Subcutaneous adipose tissue (tissue), 4 donors: ENCODE data around the gene ICA1. TPM values are rescaled to one million over a fixed set of nuclear protein-coding genes. Genes with fewer than 3 reads are reported as not detected.

ENCODE experiments used
- CTCF ChIP-seq: fragments of 450-650 bp; IDR thresholded peaks from one replicate; pipeline ENCODE4 v1.5.1; 2016; ENCODE audit warnings: low read depth, mild to moderate bottlenecking, control low read depth, antibody characterized with exemption, moderate library complexity
- total RNA-seq, 4 donors: library from RNA; depleted of rRNA; stranded (reverse); fragments of >200 nt; gene quantifications; one replicate each; pipeline ENCODE4 v1.1.0, GENCODE V29; 2016

Gene ICA1
- total RNA-seq = 10 to 100 TPM; 20.9 to 55.4 (median 34.3) TPM

- TF ChIP-seq CTCF = no peak
These were observed at the start of gene ICA1 for GRCh38 chr7:8261711-8262695. Gene ICA1 (minus strand): TSS chr7:8262167. CDS start chr7:8235926, 26,241 bp downstream.

DNA sequence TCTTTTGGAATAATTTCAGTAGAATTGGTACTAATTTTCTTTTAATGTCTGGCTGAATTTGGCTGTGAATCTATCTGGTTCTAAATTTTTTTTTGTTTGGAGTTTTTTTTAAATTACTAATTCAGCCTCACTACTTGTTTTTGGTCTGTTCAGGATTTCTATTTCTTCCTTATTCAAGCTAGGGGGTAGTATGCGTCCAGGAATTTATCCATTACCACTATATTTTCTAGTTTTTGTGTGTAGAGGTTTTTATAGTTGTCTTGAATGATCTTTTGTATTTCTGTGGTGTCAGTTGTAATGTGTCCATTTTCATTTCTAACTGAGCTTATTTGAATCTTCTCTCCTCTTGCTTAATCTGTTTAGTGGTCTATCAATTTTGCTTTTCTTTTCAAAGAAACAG is 48.9 kb upstream of the ICA1 start:
- no peak for TF ChIP-seq CTCF

DNA sequence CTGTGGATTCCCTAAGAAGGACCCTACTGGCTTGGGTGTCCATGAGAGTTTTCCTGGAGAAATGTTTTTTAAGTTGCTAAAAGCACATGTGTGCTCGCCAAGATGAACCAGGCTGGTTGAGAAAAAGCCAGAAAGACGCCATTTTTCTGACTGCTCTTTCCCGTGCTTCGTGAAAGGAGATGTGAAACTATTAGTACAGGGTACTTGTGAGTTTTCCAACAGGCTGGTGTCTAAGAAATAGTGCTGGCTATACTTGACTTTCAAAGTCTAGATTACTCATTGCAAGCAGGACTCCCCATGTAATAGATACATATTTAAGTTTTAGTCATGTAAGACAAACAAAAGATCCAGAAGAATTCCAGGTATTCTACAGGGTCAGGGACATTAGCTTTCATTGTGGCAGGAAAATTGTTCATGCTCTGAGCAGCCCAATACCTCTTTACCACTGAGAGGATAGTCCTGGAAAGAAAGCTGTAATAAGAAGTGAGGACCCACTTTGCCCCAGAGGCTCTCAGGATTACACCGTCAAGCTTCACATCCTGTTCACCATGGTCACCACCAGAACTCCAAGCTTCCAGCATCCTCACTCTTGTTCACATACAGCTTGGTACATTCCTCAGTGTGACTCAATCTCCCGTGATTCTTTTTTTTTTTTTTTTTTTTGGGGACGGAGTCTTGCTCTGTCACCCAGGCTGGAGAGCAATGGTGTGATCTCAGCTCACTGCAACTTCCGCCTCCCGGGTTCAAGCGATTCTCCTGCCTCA is 43.8 kb upstream of the ICA1 start:
- TF ChIP-seq CTCF = no peak

- TF ChIP-seq CTCF = no peak
These were observed 43.1 kb upstream of the ICA1 start for GRCh38 chr7:8305104-8305503.

DNA sequence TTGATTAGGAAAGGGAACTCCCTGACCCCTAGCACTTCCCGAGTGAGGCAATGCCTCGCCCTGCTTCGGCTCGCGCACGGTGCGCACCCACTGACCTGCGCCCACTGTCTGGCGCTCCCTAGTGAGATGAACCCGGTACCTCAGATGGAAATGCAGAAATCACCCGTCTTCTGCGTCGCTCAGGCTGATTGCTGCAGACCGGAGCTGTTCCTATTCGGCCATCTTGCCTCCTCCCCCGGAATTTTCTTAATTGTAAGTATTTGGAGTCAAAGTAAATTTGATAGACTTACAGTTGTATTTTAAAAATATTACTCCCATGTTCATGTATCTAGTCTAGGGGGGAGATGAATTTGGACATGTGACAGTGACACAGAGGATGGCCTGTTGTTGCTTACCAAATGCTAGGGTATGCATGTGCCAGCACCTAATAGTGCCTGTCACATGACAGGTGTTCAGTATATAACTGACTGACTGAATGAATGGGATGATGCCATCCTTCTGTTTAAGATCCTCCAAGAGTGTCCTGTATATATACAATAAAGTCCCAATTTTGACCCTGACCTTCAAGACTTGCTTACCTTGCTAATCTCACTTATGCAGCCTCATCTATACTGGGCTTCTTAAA is 42.0 kb upstream of the ICA1 start:
- no peak for TF ChIP-seq CTCF

- no peak for TF ChIP-seq CTCF
These were observed 34.3 kb upstream of the ICA1 start for GRCh38 chr7:8296362-8296659.
